Measurements from ENCODE around the gene TCF7L1.
"Not testable (repeated sequence)": the region's sequence is repeated elsewhere in the genome, so short reads cannot be mapped to it uniquely, and the experiment has no call there.

The TCF7L1 gene

DNA sequence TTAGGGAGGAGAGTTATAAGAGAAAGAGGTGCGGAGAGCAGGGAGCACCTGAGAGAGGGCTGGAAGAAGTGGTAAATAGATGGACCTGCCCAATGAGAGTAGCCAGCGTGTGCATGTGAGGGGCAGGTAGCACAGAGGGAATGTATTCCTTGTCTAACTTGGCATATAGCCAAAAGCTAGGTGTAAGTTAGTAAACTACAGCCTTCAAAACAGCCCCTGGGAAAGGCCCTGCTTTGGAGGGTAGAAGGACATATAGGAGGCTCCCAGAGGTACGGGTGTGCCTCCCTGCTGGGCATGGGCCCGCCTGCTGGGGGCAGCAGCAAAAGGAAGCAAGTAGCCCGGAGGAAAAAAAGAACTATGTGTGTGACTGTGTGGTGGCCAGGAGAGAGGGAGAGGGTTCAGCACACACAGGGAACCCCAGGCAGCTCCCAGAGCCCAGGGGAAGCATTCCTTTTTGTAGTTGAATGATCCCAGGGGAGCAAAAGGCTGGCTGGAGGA is 48.0 kb downstream of the TCF7L1 start:
- DNase-seq (ENCODE audit: insufficient read length, low spot score) (no peak), FAIRE-seq (peak; percentile 23)

DNA sequence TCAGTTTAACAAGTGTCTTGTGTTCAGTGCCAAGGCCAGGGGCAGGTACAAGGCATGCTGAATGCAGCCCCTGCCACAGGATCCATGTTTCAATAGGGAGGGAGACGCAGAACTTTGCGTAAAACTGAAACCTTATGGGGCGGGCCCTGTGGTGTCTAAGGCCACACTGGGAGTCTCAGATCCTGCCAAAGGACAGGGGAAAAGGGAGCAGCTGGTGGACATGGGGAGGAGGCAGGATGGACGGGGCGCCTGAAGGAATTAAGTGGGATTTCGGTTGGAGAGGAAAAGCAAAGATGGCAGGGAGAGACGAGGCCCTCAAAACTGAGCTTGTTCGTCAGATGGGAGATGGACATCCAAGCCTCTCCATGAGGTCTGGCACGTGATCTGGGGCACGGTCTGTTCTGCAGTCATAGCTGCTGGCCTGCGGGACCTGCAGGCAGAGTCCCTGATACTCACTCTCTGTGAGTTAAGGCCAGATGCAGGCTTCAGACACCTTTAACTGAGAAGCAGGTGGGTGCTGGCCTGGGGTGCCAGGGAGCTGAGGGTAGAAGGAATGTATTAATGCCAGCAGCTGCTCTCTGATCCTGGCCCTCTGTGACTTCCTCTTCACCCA is 48.8 kb downstream of the TCF7L1 start:
- FAIRE-seq (peak; percentile 31), DNase-seq (ENCODE audit: insufficient read length, low spot score) (no peak)

DNA sequence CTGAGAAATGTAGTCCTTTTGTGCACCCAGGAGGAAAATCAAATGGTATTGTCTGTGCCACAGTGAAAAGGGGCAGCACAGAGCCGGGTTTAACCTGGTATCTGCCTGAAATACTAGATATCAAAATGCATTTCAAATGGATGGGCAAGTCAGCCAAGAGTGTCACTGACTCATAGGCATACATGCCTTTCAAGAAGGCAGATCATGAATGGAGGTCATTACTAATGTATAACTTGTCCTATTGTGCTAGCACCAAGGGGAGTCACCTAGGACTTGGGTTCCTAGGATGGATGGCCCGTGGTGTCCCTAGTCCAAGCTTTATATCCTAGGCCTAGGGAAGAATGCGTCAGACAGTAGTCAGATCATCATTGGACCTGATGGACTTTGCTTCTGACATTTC is 49.9 kb downstream of the TCF7L1 start:
- FAIRE-seq (peak; percentile 23), DNase-seq (ENCODE audit: insufficient read length, low spot score) (no peak)

DNA sequence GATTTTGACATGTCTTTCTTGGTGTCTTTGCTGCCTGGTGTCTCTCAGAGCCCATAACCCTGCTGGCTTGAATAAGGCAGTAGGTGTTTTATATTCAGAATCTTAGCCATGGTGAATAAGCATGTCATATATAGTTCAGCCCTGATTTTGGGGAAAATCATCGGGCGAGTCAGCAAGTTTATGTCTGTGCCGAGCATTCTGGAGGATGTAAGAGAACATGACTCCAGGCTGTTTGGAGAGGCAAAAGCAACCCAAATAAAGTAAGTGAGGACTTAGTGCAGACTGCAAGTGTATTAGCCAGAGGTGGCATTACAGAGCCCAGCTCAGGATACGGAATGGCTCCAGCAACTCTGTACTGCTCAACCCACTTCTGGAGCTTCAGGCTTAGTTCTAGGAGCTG is 50.3 kb downstream of the TCF7L1 start:
- DNase-seq (ENCODE audit: insufficient read length, low spot score) = no peak
- FAIRE-seq = no peak

DNA sequence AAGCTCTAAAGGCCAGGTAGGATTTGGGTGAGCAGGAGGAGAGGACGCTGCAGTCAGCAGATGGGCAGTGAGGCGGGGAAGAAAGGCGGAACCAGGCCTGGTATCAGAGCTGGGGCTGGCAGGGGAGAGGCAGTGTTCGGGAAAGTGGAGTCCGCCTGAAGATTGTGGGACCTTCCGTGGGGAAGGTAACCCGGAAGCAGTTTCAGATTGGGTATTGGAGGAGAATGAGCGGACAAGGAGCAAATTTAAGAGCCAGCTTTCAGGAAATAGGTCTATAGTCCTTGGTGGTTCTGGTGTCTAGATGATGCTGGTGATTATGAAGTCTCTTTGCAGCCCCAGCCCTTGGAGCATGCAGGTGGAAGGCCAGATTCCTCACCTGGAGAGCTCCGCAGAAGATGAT is 51.0 kb downstream of the TCF7L1 start:
- no peak for DNase-seq (ENCODE audit: insufficient read length, low spot score)
- FAIRE-seq = no peak

DNA sequence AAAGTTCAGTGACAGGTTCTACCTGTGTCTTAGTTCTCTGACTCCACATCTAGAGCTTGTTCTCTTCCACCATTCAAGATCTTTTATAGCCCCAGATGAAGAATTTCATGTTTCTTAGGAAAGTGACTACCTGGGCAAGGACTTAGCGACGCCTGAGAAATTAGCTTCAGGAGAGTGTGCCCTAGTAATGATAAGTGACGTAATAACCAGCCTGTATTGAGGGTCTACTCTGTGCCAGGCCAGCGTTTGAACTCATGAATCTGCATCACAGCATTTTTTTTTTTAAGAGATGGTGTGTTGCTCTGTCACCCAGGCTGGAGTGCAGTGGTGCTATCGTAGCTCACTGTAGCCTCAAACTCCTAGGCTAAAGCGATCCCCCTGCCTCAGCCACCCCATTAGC is 51.8 kb downstream of the TCF7L1 start:
- FAIRE-seq (no peak), DNase-seq (ENCODE audit: insufficient read length, low spot score) (no peak)

DNA sequence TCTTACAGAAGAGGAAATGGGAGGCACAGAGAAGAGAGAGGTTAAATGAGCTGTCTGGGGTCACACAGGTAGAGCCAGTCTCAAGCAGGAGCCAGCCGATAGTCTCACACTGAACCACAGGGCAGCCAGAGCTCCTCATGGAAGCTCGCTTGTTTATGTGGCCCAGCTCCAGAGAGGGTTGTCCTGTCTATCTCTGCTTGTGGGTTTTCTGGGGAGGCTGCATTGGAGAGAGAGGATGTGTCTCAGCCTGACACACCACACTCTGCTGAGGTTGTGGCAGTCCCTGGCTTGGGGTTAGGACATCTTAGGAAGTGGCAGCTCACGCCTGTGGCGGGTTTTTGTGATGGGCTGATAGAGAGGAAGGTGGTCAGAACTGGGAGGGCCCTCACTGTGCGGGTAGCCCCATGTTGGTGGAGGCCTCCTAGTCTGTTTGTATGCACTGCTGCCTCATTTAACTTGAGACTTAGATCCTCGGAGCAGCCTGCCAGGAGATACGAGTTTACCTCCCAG is 52.3 kb downstream of the TCF7L1 start:
- FAIRE-seq = no peak
- no peak for DNase-seq (ENCODE audit: insufficient read length, low spot score)

DNA sequence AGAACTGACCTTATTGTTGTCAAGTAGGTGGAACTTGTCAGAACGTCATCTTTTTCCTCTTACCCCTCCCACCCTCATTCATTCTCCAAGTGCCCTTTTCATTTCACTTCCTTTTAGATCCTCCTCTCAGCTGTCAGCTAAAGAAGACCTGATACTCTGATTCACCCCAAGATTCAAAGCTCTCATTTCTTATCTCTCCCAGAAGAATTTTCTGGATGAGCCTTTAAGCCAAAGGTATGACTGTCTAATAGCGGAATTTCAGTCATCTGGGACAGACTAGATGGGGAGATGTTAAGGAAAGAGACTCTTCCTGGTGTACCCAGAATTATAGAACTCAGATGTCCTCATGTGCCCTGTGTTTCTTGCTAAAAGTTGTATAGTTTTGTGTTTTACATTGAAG is 53.9 kb downstream of the TCF7L1 start:
- no peak for DNase-seq (ENCODE audit: insufficient read length, low spot score)
- FAIRE-seq = no peak

DNA sequence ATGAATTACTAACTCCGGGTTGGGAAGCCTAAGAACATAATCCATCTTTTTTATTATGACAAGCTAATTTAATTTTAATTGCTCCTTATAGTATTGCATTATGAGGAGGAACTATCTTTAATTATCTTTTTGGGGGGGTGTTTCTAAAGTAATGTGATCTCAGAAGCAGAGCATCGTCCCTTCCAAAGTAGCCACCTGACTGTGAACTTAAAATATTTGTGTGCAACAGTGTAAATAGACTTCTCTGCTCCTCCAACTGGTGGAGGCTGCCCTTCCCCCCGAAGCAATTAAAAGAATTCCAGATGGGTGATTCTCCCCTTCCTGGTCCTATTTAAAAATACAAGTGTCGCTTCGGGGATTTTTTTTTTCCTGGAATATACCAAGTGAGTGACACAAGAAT is 55.7 kb downstream of the TCF7L1 start:
- FAIRE-seq (no peak), DNase-seq (ENCODE audit: insufficient read length, low spot score) (no peak)

DNA sequence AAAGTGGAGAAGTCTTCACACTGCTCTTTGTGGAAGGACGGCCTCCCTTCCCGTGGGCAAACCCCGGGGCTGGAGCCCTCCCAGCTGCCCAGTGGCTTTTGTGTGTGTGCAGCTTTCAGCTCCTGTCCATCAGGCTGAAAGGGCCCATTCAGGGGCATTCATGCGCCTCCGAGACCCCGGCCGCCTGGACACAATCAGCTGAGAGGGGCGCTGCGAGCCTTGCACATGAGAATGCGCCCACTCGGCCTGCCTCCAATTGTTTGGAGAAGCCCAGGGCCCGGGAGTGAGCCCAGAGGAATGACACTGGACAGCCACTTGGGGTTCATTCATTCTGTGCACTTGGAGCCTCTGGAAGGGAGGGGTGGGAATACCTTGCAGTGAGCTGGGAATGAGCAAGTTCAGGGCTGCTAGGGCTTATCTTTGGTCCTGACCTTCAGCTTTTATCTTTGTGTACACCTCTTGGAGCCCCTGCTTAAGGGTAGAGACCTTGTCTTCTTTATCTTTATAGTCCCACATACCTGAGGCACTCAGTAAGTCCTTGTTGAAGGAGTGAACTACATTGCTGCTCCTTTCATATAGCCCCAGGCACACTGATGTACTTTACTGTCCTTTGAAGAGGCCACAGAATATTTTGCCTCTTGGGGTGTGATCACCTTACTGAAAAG is 56.5 kb downstream of the TCF7L1 start:
- DNase-seq (ENCODE audit: insufficient read length, low spot score) (no peak), FAIRE-seq (no peak)

DNA sequence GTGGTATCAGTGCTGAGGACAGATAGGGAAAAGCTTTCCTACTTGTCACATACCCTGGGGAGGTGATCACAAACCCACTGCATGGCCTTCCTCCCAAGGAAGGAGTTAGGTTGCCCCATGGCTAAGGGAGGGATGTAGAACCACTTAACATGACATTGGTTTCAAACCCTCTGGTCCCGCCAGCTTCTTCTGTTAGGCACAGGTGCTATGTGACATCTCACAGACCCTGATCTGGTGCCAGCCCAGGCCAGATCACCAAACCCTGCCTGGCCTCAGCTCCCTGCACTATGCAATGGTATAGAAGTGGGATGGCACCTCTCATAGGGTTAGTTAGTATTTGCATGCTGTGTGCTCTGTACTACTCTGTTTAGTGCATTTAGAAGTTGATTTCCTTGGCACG is 58.0 kb downstream of the TCF7L1 start:
- DNase-seq (ENCODE audit: insufficient read length, low spot score) (no peak), FAIRE-seq (peak; percentile 9)

DNA sequence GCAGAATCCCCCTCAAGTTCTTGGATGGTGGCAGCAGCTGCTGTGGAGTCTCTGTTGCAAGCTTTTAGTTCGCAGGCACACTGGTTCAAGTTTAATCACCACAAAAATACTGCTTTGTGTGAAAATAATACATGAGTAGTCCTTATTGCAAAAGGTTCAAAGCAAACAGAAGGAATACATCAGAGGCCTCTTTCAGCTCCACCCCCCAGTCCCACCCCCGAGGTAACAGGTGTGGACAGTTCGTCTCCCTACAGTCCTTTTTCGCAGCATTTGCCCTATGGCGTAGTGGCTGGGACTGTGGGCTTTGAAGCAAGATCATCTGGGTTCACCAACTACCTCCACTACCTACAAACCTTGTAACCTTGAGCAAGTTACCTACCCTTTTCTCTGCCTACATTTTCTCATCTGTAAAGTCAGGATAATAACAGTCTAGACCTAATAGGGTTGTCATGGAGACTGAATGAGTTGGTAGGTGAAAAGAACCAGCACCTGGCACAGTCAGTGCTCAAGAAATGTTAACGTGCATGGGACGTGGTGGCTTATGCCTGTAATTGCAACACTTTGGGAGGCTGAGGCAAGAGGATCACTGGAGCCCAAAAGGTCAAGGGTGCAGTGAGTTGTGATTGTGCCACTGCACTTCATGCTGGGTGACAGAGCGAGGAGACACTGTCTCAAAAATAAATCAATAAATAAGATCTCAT is 61.7 kb downstream of the TCF7L1 start:
- FAIRE-seq (peak; percentile 57), DNase-seq (ENCODE audit: insufficient read length, low spot score) (no peak)

DNA sequence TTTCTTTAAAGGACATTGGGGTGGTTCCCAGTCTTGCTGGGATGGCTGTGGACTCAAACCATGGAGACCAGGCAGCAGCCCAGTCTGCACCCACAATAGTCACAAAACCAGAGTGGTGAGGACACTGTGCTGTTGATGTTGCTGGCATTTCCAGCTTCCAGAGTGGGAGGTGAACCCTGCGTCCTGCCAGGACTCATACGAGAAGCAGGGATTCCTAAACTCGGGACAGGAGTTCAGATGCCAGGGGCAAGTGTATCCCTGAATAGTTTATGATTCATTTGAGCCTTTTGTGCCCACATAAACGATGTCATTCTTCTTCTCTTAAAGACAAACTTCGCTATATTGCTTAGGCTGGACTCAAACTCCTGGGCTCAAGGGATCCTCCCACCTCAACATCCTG is 62.8 kb downstream of the TCF7L1 start:
- FAIRE-seq = no peak
- DNase-seq (ENCODE audit: insufficient read length, low spot score) = no peak

DNA sequence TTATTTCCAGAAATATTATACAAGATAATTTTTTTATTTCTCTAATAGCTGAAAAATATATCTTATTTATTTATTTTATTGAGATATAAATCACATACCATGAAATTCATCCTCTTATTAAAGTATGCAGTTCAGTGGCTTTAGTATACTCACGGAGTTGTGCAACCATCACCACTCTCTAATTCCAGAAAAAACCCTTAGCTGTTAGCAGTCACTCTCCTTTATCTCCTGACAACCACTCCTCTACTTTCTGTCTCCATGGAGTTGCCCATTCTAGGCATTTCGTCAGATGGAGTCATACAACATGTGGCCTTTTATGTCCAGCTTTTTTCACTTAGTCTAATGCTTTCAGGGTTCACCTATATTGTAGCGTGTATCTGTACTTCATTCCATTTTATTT is 66.5 kb downstream of the TCF7L1 start:
- DNase-seq (ENCODE audit: insufficient read length, low spot score) = no peak
- no peak for FAIRE-seq

DNA sequence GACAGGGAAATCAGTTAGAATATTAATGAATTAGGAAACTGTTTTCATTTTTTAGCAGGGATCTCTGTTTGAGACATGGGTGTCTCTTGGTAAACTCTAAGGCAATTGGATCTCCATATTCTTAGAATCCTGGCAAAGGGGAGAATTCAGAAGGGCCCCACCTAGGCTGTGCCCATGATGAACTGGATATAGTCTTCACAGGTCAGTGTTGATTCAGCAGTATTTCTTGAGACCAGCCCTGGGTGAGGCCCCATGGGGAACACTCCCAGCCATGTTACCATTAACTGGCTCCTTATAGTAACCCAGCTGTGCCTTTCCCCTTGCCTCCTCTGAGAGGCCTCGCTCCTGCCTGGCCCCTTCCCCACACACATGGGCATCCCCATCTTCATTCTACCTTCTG is 76.7 kb downstream of the TCF7L1 start:
- DNase-seq (ENCODE audit: insufficient read length, low spot score) (no peak), FAIRE-seq (no peak)

DNA sequence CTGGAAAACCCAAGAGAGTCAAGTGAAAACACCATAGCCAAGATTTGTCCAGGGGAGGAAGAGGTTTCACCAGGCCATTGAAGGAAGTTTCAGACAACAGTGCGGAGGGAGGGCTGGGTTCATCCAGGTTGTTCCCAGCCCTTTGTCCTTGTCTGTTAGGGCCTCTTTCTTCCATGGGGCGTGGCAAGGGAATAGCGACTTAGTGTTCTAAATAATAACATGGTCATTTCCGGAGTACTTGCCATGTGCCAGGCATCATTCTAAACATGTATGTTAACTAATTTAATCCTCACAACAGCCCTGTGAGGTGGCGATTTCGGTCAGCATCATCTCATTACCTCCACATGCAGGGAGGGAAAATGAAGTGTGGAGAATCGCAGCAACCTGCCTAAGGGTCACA is 77.3 kb downstream of the TCF7L1 start:
- FAIRE-seq = no peak
- DNase-seq (ENCODE audit: insufficient read length, low spot score) = no peak

DNA sequence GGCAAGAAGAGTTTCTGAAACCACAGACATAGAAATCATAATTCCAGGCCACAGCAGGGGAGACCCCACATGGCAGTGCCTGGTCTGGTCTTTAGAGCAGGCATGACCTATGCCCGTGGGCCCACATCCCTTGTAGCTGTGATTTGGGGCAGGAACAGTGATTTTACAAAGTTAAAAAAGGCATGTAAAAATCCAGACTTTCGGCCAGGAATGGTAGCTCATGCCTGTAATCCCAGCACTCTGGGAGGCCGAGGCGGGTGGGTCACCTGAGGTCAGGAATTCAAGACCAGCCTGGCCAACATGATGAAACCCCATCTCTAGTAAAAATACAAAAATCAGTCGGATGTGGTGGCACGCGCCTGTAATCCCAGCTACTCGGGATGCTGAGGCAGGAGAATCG is 78.4 kb downstream of the TCF7L1 start:
- not testable (repeated sequence) for DNase-seq (ENCODE audit: insufficient read length, low spot score); FAIRE-seq

DNA sequence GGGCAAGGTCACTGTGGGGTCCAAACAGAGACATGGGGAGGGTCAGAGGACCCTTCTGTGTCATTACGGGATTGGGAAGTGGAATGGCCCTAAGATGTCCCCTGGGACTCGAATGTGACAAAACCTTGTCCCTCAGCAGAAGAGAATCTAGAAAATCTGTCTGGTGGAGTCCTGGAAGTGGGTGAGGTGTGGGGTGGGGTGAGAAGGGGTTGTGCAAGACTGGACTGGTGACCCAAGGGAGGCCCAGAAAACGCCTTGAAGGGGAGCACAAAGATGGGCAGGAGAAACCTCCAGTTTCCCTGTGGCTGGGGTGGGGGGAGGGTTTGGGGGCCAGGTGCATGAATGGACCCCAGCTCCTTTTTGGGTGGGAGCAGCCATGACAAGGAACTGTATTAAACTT is 79.6 kb downstream of the TCF7L1 start:
- FAIRE-seq (no peak), DNase-seq (ENCODE audit: insufficient read length, low spot score) (no peak)

DNA sequence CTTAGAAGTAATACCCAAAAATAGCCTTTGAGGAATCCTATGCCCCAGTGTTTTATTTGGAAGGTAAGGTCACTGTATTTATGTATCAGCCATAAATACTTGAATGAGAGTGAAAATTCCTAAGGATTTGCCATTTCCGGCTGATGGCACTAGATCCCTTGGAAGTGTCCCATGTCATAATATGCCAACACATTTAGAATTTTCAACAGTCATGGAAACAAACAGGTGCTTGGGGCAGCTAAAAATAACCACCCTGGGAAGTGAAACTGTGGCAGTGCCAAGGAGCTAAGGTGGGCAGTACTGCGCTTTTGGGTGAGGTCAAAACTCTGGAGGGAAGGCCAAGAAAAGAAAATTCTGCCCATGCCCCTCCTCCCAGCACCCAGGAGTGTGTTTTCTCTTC is 80.2 kb downstream of the TCF7L1 start:
- no peak for DNase-seq (ENCODE audit: insufficient read length, low spot score)
- FAIRE-seq = no peak

DNA sequence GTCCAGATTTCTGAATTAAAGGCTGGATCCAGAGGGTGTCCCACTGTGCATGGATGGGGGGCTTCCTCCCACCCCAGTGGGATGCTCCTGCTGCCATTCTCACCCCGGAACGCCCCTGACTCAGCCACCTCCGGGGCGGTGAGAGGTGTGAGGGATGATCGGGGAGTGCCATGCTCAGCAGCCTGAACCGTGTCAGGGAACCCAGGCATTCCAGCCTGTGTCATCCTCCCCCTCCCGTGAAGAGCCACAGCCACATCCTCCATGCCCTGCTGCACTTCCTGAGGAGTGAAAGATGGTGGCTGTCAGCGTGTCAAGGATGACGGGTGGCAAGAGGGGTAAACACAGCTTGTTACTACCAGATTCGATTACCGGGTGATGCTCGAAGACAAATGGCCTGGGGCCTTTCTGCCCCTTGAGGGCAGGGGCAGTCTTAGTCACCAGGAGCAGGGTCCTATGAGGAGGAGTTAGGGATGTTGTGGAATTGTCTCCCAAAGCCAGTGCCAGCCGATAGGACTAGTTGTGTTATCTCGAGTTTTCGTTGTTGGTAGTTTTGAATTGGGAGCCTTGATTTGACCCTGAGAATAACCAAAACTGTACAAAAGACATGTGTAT is 80.8 kb downstream of the TCF7L1 start:
- DNase-seq (ENCODE audit: insufficient read length, low spot score) = no peak
- peak; percentile 64 for FAIRE-seq

DNA sequence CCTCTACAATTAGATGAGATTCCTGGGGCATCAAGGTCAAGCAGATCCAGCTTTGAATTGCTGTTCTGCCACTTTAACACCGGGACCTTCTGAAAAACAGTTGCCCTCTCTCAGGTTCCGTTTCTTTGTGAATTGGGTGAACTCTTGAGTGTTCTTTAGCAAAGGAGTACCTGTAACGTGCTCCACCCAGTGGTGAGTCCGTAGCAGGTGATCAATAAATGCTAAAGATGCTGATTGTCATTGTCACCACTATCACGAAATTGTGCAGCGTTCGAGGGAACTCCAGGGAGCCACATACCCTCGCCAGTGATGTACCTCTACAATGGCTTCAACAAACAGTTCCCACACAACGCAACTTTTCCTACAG is 81.9 kb downstream of the TCF7L1 start:
- DNase-seq (ENCODE audit: insufficient read length, low spot score) = no peak

More for the DNA sequence above, 81.9 kb downstream of the TCF7L1 start:
- peak; percentile 54 for FAIRE-seq

All from HTR-8/SVneo (cell line).